ENCODE measurements around the gene TAS2R3.

The TAS2R3 gene

GRCh38 chr7:141788296-141788695, 24.4 kb downstream of the TAS2R3 start:
- no peak for DNase-seq

- no peak for DNase-seq
Measured at GRCh38 chr7:141789917-141790316, 26.0 kb downstream of the TAS2R3 start, which contains the start of gene TAS2R5. TAS2R5 (plus strand) TSS chr7:141790217; CDS start chr7:141790362, 145 bp downstream.

GRCh38 chr7:141792526-141792925, 28.6 kb downstream of the TAS2R3 start:
- DNase-seq: no peak
